Peyer's patch (tissue), 4 donors: ENCODE results near the gene SLC22A23. TPM values are rescaled to one million over a fixed set of nuclear protein-coding genes. Genes with fewer than 3 reads are reported as not detected.

ENCODE experiments used
- DNase-seq, 3 donors: peaks; one replicate each; pipeline ENCODE4 v3.0.0-alpha.2; 2017 to 2019
- H3K27ac ChIP-seq, 4 donors: fragments of 200-600 bp; sonication (generic); one replicate each; pipeline ENCODE4 v1.5.1; 2016 to 2019
- H3K27me3 ChIP-seq, 2 donors: fragments of 200-600 bp; sonication (generic); one replicate each; pipeline ENCODE4 v1.5.1; 2019
- H3K36me3 ChIP-seq, 3 donors: fragments of 200-600 bp; sonication (generic); one replicate each; pipeline ENCODE4 v1.5.1; 2016 to 2019
- H3K4me1 ChIP-seq, 4 donors: fragments of 200-600 bp; sonication (generic); one replicate each; pipeline ENCODE4 v1.5.1; 2016 to 2019
- H3K4me3 ChIP-seq, 4 donors: fragments of 200-600 bp; sonication (generic); 1 replicate in 3 of 4; 2 replicates in 1 of 4; pipeline ENCODE4 v1.5.1; 2016 to 2019; ENCODE audit warnings: mild to moderate bottlenecking in 1 of 4
- H3K9me3 ChIP-seq, 4 donors: fragments of 200-600 bp; sonication (generic); one replicate each; pipeline ENCODE4 v1.5.1; 2016 to 2019; ENCODE audit warnings: mild to moderate bottlenecking in 1 of 4
- CTCF ChIP-seq, 6 experiments: fragments of 450-650 bp in 4 of 6; fragments of 200-600 bp in 2 of 6; sonication (generic) in 1 of 6; IDR thresholded peaks; one replicate each; pipeline ENCODE4 v1.5.1; 2017 to 2019; ENCODE audit warnings: antibody characterized with exemption in 6 of 6, mild to moderate bottlenecking in 3 of 6, moderate library complexity in 1 of 6
- POLR2A ChIP-seq, 2 donors: fragments of 450-650 bp; IDR thresholded peaks; one replicate each; pipeline ENCODE4 v1.5.1; 2017; ENCODE audit warnings: antibody characterized with exemption in 2 of 2, mild to moderate bottlenecking in 2 of 2, moderate library complexity in 2 of 2
- total RNA-seq, 4 donors: library from RNA; depleted of rRNA; stranded (reverse); fragments of >200 nt; gene quantifications; one replicate each; pipeline ENCODE4 v1.1.0, GENCODE V29; 2016

SLC22A23 gene
- total RNA-seq, 4 donors from 2014 or later, result 22.3 to 145 (median 91.6) TPM

DNA sequence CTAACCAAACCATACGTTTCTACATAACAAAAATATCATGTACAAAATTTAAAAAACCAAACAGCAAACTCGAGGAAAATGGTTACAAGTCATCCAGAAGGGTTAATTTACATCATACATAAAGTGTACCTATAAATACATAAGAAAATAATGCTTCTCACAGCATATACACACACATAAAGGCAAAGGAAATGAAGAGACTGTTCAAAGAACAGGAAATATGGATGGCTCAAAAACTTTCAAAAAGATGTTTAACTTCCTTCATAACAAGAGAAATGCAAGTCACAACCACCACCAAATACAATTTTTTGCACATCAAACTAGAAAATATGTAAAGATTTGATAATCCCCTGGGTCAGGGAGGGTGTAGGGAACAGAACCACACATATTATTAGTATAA lies 7.5 kb downstream of the SLC22A23 start:
- H3K9me3 ChIP-seq, result no peaks in the 10 kb centered on the region
- DNase-seq, result no peak
- TF ChIP-seq POLR2A (IDR thresholded peaks at IDR 0.05) (no peak), CTCF (IDR thresholded peaks at IDR 0.05) (no peak)

GRCh38 chr6:3447005-3447404 lies 9.8 kb downstream of the SLC22A23 start:
- DNase-seq, result no peak
- no peaks in the 10 kb centered on the region for H3K36me3 ChIP-seq
- TF ChIP-seq POLR2A (IDR thresholded peaks at IDR 0.05), result no peak
- H3K27me3 ChIP-seq, result no peaks in the 10 kb centered on the region
- no peak overlapping the region for H3K27ac ChIP-seq
- H3K4me1 ChIP-seq, result peaks cover 0 to 19% (median 0%) of the 10 kb centered on the region in 4 donors
- H3K9me3 ChIP-seq, result no peaks in the 10 kb centered on the region
- H3K4me3 ChIP-seq, result no peak overlapping the region

More for the DNA sequence above, 7.5 kb downstream of the SLC22A23 start:
- no peak overlapping the region for H3K27ac ChIP-seq
- H3K36me3 ChIP-seq, result no peaks in the 10 kb centered on the region
- H3K4me3 ChIP-seq, result no peak overlapping the region
- peaks cover 0 to 24% (median 0%) of the 10 kb centered on the region in 4 donors for H3K4me1 ChIP-seq
- no peaks in the 10 kb centered on the region for H3K27me3 ChIP-seq

DNA sequence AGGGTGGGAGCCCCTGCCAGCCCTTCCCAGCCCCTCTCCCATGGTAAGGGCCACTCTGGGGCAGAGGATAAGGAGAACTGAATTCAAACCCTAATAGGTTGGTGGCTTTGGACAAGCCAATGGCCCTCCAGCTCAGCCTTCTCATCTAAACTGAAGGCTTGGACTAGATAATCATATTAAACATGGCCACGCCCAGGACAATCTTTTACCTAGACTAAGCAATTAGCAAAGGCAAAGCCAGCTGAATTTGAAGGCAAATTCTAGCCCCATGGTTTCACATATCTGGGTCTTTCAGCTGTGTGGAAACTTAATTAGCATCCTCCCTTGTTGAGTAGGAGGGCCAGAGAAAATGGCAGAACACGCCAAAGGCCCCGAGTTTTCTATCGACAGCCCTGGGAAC lies 10.7 kb downstream of the SLC22A23 start:
- Histone ChIP-seq H3K27ac (no peak overlapping the region), H3K4me1 (peaks cover 0 to 19% (median 0%) of the 10 kb centered on the region in 4 donors), H3K27me3 (no peaks in the 10 kb centered on the region), H3K36me3 (no peaks in the 10 kb centered on the region), H3K4me3 (no peak overlapping the region), H3K9me3 (no peaks in the 10 kb centered on the region)
- no peak for DNase-seq
- TF ChIP-seq POLR2A (IDR thresholded peaks at IDR 0.05) (no peak), CTCF (IDR thresholded peaks at IDR 0.05) (no peak)

GRCh38 chr6:3444276-3445088 lies 12.4 kb downstream of the SLC22A23 start:
- H3K9me3 ChIP-seq, result no peaks in the 10 kb centered on the region
- no peak overlapping the region for H3K27ac ChIP-seq
- no peak for DNase-seq
- TF ChIP-seq POLR2A (IDR thresholded peaks at IDR 0.05) (no peak), CTCF (IDR thresholded peaks at IDR 0.05) (no peak)
- no peaks in the 10 kb centered on the region for H3K36me3 ChIP-seq
- no peak overlapping the region for H3K4me3 ChIP-seq
- H3K4me1 ChIP-seq, result peaks cover 0 to 19% (median 0%) of the 10 kb centered on the region in 4 donors
- no peaks in the 10 kb centered on the region for H3K27me3 ChIP-seq

GRCh38 chr6:3443221-3443515 lies 13.7 kb downstream of the SLC22A23 start:
- no peak for TF ChIP-seq CTCF (IDR thresholded peaks at IDR 0.05)
- no peak for TF ChIP-seq POLR2A (IDR thresholded peaks at IDR 0.05)
- Histone ChIP-seq H3K9me3 (no peaks in the 10 kb centered on the region), H3K36me3 (peaks cover 0 to 1% (median 0%) of the 10 kb centered on the region in 3 donors), H3K27me3 (no peaks in the 10 kb centered on the region), H3K4me3 (no peak overlapping the region), H3K4me1 (peaks cover 0 to 19% (median 0%) of the 10 kb centered on the region in 4 donors), H3K27ac (no peak overlapping the region)
- DNase-seq, result no peak

- no peak for DNase-seq
- peaks cover 0 to 4% (median 0%) of the 10 kb centered on the region in 3 donors for H3K36me3 ChIP-seq
- no peaks in the 10 kb centered on the region for H3K9me3 ChIP-seq
- H3K4me1 ChIP-seq, result peaks cover 0 to 19% (median 0%) of the 10 kb centered on the region in 4 donors
- H3K27ac ChIP-seq, result no peak overlapping the region
- no peaks in the 10 kb centered on the region for H3K27me3 ChIP-seq
- H3K4me3 ChIP-seq, result no peak overlapping the region
- TF ChIP-seq POLR2A (IDR thresholded peaks at IDR 0.05) (no peak), CTCF (IDR thresholded peaks at IDR 0.05) (no peak)
These were observed 14.2 kb downstream of the SLC22A23 start for GRCh38 chr6:3442431-3443220.
